ENCODE results near the gene TMEM132D. TPM values are rescaled to one million over a fixed set of nuclear protein-coding genes. Genes with fewer than 3 reads are reported as not detected.

TMEM132D gene
- total RNA-seq, 4 donors from 2014 or later, result not detected

GRCh38 chr12:129096968-129097367 lies 806.9 kb downstream of the TMEM132D start:
- TF ChIP-seq CTCF (IDR thresholded peaks at IDR 0.05; ENCODE audit: low read depth), result no peak

GRCh38 chr12:129096184-129096583 lies 807.6 kb downstream of the TMEM132D start:
- TF ChIP-seq CTCF (IDR thresholded peaks at IDR 0.05; ENCODE audit: low read depth), result no peak

- no peak for TF ChIP-seq CTCF (IDR thresholded peaks at IDR 0.05; ENCODE audit: low read depth)
Measured at GRCh38 chr12:129089576-129089975, 814.2 kb downstream of the TMEM132D start.

DNA sequence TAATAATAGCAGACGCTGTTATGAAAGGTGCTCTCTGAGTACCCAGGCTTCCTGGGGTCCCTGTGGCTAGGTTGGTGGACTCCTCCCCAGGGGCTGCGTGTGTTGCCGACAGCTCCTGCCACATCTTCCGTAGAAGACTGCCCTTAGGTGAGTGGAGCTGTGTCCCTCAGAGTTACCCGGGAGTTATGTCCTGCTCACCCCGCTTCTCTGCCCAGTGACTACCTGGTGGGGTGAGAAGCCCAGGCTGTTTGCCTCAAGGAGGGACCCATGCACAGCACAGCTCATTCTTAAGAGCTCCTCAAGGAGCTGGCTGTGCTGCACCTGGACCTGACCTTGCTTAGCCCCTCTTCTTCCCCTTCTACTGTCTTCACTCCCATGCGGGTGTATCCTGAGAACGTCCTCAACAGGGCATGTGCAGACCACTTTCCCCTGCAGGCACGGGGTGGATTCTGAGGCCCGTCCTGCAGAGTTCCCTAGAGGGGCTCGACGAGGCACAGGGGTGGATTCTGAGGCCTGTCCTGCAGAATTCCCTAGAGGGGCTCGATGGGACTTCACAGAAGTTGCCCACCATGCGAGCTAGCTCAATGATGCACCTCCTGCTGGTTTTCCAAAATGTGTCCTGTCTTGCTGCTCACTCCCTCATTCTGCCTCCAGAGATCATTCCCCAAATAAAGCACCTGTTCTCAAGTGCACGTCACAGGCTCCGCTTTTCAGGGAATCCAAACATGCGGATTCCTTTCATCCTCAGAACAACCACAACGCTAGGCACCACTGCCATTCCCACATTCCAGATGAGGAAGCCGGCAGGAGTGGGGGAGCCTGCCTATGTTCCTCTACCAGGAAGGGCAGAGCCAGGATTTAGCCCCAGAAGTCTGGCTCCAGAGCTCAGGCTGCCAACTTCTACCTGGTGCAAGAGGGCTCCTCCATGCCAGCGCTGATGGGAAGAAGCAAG lies 818.7 kb downstream of the TMEM132D start:
- TF ChIP-seq CTCF (IDR thresholded peaks at IDR 0.05; ENCODE audit: low read depth), result no peak

DNA sequence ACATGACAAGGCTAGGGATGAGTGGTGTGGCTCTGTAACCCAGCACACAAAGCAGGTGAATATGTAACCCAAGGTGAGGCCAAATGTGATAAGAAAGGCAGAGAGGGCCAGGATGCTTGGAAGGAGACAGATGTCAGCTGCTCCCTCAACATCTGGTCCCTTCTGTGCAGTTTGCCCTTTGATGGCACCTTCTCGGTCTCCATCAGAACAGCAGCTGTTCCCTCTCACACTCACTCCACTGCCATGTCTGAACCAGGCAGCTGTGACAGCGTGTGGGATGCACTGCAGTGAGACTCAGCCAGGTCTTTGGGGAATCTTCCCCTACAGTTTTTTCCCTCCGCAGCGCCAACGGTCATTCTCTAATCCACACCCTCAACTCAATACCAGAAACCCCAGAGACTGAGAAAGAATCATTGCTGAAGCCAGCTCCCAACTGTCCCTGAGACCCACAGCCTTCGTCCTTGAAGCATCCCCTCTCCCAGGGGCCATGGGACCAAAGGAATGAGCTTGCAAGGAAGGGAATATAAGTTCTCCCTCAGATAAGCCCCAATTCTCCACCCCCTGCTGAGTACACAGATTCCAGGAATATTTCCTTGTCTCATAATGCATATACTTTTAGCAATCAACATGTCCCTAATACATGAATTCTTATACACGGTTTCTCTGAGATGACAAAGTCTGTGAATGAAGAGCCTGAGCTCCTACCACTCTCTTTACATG lies 820.5 kb downstream of the TMEM132D start:
- no peak for TF ChIP-seq CTCF (IDR thresholded peaks at IDR 0.05; ENCODE audit: low read depth)

DNA sequence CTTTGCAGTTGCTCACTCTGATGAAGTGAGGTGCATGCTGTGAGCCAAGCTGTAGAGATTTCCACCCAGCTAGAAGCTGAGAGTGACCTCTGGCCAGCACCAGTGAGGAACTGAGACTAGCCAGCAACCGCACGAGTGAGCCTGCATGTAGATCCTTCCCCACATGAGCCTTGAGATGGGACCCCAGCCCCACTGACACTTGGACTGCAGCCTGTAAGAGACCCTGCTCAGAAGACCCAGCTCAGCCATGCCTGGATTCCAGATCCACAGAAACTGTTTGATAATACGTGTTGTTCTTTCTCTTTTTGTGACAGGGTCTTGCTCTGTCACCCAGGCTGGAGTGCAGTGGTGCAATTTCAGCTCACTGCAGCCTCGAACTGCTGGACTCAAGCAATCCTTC lies 821.4 kb downstream of the TMEM132D start:
- no peak for TF ChIP-seq CTCF (IDR thresholded peaks at IDR 0.05; ENCODE audit: low read depth)

DNA sequence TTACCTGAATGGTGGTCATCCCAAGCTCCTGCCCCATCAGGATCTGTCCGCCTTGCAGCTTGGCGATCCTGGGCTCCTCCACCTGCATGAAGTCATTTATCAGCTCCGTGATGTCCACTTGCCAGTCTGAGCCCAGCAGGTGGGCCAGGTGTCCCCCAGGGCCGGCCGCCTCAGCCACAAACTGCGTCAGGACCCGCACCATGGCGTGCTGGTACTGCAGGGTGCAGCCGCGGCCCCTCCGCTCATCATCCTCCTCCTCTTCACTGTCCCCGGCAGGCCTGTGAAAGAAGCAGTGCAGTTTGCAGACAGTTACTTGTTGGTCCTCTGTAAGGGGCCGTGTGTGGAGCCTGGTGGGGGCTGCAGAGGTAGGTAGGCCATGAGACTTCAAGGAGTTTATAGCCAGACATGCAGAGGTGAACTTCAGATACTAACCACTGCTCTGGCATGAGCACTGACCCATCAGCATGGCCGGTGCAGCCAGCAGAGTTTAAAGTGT lies 822.0 kb downstream of the TMEM132D start:
- no peak for TF ChIP-seq CTCF (IDR thresholded peaks at IDR 0.05; ENCODE audit: low read depth)
